HG03097 (cell line): Measurements from ENCODE around the gene MILR1.
"Not testable (repeated sequence)": the region's sequence is repeated elsewhere in the genome, so short reads cannot be mapped to it uniquely, and the experiment has no call there.

Experiments used
- ATAC-seq: cut with Tn5 transposase; IDR thresholded peaks from one replicate; pipeline ENCODE4 v1.9.1; 2021; ENCODE audit not compliant: unreplicated experiment, low FRiP score

The MILR1 gene, protein sequence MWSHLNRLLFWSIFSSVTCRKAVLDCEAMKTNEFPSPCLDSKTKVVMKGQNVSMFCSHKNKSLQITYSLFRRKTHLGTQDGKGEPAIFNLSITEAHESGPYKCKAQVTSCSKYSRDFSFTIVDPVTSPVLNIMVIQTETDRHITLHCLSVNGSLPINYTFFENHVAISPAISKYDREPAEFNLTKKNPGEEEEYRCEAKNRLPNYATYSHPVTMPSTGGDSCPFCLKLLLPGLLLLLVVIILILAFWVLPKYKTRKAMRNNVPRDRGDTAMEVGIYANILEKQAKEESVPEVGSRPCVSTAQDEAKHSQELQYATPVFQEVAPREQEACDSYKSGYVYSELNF

DNA sequence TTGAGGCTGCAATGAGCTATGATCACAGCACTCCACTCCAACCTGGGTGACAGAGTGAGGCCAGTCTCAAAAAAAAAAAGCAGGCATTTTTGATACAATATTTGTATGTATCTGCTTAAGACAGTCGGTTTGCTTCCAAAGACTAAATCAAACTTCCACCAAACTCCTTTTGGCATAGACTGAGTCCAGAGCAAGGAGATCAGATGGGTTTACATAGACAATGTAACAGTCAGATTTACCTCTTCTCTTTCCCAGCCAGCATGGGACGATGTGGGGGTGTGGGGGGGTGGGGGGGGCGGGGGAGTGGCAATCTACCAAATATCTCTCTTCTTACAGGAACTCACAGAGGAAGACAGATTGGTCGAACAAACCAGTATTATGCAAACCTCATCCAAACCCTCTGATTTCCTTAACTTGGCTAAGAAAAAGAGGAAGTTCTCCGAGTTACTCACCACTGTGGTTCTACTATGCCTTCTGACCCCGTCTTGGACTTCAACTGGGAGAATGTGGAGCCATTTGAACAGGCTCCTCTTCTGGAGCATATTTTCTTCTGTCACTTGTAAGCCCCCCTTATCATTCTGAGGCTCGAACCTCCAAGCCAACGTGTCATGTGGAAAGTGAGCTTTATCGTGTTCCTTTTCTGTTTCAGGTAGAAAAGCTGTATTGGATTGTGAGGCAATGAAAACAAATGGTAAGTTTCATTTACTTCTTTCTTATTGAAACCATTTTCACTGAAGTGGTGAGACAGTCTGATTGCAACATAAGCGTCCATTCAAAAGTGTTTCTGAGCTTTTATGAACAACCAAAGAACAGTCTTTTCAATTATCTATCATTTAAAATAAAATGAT, at the start of gene MILR1:
TSS of gene MILR1 (plus strand) at position 451 of the 848 bp plus-strand sequence. CDS start at position 505, 54 bp downstream.
- no peak for ATAC-seq

DNA sequence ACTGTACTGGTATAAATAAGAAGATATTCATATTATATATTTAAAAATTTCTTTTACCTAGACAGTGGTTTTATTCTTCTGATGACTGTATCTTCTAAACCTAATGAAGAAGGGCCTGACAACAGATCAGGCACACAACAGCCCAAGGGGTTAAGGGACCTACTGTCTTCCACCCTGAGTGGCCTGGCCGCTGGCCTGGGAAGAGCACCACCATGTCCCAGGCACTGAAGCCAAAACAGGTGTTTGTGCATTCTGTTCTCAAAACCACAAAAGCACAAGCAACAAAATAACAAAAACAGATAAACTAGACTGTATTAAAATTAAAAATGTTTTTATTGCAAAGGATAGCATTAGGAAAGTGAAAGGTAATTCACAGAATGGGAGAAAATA, 49.2 kb upstream of the MILR1 start:
- ATAC-seq: no peak

DNA sequence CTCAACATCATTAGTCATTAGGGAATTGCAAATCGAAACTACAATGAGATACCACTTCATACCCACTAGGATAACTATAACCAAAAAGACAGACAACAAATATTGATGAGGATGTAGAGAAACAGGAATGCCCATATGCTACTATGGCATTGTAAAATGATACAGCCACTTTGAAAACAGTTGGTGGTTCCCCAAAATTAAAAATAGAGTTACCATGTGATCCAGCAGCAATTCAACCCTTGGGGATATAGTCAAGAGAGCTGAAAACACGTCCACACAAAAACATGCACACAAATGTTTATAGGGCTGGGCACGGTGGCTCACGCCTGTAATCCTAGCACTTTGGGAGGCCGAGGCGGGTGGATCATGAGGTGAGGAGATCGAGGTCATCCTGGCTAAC, 48.3 kb upstream of the MILR1 start:
- no peak for ATAC-seq

DNA sequence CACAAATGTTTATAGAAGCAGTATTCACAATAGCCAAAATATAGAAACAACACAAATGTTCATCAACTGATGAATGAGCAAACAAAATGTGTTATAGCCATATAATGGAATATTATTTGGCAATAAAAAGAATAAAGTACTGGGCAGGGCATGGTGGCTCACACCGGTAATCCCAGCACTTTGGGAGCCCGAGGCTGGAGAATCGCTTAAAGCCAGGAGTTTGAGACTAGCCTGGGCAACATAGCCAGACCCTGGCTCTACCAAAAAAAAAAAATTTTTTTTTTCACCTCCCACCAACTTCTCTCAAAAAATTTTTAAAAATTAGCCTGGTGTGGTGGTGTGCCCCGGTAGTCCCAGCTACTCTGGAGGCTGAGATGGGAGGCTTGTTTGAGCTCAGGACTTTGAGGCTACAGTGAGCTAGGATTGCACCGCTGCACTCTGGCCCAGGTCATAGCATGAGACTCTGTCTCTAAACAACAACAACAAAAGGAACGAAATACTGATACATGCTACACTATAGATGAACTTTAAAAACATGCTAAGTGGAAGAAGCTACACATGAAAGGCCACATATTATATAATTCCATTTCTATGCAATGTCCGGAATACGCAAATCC, 47.6 kb upstream of the MILR1 start:
- no peak for ATAC-seq

DNA sequence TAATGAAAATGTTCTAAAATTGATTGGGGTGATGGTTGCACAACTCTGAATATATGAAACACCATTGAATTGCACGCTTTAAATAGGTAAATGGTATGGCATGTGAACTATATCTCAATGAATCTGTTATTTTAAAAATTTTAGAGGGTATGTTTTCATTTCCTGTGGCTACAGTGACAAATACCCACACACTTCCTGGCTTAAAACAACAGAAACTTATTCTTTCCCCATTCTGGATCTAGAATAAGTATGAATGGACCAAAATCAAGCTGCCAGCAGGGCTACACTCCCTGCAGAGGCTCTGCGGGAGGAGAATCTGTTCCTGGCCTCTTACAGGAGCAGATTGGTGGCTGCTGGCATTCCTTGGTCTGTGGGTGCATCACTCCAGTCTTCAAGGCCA, 47.0 kb upstream of the MILR1 start:
- no peak for ATAC-seq

DNA sequence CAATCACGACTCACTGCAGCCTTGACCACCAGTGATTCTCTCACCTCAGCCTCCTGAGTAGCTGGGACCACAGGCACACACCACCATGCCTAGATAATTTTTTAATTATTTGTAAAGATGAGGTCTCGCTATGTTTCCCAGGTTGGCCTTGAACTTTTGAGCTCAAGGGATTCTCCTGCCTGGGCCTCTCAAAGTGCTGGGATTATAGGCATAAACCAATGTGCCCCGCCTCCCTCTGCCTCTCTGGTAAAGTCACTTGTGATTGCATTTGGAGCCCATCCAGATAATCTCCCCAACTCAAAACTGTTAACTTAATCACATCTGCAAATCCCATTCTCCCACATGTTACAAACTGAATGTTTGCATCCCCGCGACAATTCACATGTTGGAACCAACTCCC, 46.4 kb upstream of the MILR1 start:
- no peak for ATAC-seq

DNA sequence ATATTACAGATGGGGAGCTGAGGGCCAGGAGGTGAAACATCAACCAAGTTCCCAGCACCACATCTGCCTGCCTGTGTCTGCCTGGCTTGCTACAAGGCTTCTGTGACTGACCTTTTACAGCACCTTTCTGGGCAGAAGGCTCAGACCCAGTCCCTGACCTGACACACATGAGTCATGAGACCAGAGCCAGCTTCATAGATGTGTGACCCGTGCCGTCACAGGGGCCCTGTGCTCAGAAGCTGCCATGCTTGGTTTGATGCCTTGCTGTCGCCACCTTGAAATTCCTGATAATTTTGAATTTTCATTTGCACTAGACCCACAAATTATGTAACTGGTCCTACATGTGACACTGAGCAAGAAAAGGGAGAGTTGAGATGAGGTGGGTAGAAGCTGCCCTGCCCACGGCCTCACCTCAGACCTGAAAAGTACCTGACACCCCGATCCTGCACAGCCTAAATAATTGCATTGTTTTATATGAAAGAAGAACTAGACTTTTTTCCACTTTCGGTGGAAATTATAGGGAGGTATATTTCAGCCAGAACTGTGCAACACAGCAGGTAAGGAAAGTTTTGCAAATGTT, 44.9 kb upstream of the MILR1 start:
- no peak for ATAC-seq

DNA sequence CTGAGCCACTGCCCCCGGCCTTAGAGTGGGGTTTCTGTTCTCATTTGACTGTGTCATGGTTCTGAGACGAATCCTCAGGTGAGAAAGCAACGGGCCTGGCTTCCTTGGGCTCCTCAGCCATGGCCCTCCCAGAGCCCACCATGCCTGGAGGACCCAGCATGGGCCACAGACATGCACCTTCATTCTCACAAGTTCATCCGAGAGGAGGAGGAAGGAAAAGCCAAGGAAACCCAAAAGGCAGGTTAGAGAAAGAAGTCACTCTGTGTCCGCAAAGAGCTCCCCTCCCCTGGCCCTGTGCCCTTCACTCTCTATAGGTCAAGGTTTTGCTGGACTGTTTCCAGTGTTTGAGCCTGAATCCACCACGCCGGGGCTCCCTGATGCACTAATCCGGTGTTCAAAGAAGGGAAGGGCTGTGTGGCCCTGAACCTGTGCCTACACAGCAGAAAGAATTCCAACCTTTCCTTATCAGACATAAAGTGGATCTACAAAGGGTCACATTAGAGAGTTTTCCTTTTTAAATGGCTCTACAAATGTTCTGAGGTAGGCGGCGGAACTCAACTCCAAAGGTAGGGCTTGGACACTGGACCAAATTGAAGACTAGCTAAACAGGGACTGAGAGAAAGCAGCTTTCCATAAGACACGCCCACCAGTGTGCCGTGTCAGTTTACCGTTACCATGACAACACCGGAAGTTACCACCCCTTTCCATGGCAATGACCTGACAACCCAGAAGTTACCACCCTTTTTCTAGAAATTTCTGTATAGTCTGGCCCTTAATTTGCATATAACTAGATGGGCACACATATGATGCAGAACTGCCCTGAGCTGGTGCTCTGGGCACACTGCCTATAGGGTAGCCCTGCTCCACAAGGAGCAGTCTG, 42.4 kb upstream of the MILR1 start:
- ATAC-seq: no peak

DNA sequence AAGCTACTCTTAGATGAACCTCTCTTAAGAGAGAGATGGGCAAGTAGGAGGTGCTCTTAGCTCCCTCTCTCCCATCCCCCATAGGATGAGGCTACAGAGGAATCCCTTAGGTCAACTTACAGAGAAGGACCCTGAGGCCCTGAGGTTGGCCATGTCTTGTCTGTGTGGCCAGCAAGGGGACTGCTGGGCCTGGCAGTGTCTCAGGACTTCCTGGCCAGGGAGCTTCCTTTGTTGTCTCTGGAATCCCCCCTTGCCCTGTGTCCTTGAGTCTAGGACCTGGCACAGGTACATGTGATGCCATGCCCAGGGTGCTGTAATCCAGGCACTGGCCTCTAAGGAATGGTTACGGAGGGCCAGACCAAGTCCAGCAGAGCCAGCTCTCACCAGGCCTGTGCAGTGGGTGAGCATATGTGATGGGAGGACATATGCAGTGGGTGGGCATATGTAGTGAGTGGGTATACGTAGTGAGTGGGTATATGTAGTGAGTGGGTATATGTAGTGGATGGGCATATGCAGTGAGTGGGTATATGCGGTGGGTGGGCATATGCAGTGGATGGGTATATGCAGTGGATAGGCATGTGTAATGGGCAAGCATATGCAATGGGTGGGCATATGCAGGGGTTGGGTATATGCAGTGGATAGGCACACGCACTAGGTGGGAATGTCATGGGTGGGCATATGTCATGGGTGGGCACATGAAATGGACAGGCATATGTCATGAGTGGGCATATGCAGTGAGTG, 38.0 kb upstream of the MILR1 start:
- ATAC-seq: no peak

DNA sequence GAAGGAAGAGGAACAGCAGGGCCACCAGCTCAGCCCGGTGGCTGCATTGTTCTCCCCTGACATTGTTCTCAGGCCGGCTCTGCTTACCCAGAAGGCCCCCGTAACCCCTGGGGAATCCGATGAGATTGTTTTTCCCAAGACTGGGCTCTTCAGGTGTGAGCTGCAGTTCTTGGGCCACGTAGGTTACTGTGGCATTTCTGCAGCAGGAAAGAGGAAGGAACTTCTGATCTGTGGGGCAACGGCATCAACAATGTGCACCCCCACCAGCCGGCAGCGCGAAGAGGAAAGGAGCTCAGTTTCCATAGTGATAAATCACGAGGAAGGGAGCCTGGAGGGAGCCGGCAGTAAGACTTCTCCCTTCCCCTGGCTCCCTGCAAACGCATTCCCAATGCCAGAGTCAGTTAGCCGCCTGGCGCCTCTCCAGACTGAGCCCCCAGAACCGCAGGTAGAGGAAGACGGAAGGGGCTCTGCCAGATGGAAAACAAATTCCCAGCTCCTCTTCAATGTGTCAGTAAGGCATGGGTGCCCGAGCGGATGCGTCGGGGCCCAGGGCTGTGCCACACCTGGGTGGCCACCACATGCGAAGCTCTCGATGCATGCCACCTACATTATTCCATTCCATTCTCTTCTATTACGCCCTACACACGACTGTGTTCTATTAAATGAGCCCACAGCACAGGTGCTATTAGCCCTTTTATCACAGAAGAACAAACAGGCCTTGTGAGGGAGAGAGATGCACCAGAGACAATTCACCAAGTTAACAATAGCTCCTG, 36.7 kb upstream of the MILR1 start:
- no peak for ATAC-seq

DNA sequence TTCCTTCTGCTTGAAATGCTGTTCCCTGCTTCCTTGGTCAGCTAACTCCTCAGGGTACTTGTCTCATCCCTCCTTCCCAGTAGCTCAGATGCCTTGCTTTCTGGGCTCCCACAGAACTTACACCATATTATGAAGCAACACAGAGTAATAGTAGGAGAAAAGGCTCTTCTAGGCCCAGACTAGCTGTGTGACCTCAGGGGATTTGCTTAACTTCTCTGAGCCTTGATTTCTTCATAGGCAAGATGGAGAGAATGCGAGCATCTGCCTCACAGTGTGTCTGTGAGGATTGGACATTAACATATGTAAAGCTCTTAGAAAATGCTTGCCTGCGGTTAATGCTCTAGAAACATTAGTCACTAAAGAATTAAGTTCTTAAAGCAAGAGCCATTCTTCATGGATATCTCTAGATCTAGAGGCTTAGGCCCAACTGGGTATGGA, 36.0 kb upstream of the MILR1 start:
- ATAC-seq: no peak

DNA sequence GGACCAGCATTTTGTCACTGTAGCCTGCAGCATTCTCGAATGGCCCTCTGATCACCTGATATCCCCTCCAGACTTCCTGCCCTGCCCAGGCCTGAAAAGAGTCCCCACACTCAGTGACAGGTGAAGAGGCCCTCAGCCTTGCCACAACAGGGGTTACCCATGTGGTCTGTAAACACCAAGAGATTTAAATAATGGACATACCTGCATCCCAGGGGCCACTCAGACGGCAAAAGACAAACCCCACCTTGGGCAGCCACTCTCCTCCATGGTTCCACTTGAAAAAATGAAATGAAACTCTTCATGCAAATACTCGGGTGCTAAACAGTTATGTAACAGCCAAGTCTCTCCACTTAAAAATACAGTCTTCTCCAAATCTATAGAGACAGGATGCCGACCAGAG, 35.4 kb upstream of the MILR1 start:
- ATAC-seq: no peak

DNA sequence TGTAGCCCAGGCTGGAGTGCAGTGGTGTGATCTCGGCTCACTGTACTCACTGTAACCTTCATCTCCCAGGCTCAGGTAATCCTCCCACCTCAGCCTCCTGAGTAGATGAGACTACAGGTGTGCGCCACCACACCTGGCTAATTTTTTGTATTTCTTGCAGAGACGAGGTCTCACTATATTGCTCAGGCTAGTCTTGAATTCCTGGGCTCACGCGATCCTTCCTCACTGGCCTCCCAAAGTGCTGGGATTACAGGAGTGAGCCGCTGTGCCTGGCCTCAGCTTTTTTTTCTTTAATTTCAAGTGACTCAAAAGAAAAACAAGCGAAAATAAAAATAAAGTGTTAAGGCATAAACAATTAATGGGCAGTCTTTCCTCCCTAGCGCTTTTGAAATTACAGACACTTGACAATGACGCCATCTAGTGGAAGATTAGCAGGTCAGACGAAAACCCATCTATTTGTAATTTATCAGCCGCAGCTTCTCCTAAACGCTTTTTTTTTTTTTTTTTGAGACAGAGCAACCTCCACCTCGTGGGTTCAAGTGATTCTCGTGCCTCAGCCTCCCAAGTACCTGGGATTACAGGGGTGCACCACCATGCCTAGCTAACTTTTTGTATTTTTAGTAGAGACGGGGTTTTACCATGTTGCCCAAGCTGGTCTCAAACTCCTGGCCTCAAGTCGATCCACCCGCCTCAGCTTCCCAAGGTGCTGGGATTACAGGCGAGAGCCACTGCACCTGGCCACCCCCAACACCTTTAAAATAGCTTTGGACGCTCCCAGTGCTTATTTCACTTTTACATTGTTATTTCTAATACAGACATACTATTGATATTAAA, 30.2 kb upstream of the MILR1 start:
- ATAC-seq: no peak

DNA sequence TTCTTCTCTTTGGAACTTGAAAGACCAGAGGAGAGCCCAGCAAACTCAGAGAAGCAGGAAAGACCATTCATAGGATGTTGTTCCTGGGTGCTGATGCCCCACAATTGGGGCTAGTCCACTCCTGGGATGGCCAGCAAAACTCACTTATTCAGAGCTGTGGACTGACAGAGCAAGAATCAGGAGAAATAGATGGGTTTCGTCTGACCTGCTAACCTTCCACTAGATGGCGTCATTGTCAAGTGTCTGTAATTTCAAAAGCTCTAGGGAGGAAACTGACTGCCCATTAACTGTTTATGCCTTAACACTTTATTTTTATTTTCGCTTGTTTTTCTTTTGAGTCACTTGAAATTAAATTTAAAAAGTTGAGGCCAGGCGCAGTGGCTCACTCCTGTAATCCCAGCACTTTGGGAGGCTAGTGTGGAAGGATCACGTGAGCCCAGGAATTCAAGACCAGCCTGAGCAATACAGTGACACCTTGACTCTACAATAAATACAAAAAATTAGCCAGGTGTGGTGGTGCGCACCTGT, 28.7 kb upstream of the MILR1 start:
- no peak for ATAC-seq

DNA sequence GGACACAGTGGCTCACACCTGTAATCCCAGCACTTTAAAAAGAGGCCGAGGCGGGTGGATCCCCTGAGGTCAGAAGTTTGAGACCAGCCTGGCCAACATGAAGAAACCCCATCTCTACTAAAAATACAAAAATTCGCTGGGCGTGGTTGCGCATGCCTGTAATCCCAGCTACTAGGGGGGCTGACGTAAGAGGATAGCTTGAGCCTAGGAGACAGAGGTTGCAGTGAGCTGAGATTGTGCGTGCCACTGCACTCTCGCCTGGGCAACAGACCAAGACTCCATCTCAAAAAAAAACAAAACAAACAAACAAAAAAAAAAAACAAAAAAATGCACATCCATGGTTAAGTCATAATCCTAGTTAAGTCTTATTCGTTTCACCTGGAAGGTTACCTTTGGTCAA, 26.8 kb upstream of the MILR1 start:
- not testable (repeated sequence) for ATAC-seq

DNA sequence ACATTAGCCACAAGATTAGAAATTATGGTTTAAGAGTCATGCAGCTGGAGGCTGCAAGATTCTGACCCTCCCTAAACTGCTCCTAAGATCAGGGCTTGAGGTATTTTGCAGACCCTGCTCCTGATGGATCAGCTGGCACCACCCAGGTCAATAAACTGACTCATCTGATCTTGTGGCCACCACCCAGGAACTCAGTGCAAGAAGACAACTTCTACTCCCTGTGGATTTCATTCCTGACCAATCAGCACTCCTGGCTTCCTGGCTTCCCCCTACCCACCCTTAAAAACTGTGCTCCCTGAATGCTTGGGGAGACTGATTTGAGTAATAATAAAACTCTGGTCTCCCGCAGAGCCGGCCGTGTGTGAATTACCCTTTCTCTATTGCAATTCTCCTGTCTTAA, 25.0 kb upstream of the MILR1 start:
- no peak for ATAC-seq

DNA sequence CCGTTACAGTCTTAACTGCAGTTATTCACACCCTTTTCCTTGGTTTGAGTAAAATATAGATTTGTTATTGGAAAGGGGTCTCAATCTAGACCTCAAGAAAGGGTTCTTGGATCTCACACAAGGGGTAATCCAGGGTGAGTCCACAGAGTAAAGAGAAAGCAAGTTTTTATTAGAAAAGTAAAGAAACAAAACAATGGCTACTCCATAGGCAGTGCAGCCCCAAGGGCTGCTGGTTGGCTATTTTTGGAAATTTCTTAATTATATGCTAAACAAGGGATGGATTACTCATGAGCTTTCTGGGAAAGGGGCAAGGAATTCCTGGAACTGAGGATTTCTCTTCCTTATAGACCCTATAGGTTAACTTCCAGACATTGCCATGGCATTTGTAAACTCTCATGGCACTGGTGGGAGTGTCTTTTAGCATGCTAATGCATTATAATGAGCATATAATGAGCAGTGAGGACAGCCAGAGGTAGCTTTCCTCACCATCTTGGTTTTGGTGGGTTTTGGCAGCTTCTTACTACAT, 24.5 kb upstream of the MILR1 start:
- ATAC-seq: no peak
